Endodermal cell (in vitro differentiated cells): ENCODE measurements around the gene DTD1. TPM values are rescaled to one million over a fixed set of nuclear protein-coding genes. Genes with fewer than 3 reads are reported as not detected.

ENCODE experiments used
- DNase-seq: peaks from one replicate; pipeline ENCODE4 v3.0.0-alpha.2; 2017
- H3K27ac ChIP-seq: 2 replicates; pipeline ENCODE4 v1.5.1; 2013; ENCODE audit warnings: mild to moderate bottlenecking, low read depth, low read length, moderate library complexity
- H3K27me3 ChIP-seq: 2 replicates; pipeline ENCODE4 v1.6.1; 2013; ENCODE audit warnings: mild to moderate bottlenecking, low read length, moderate library complexity; ENCODE audit not compliant: insufficient read depth, control insufficient read depth, poor library complexity, severe bottlenecking
- H3K36me3 ChIP-seq: 2 replicates; pipeline ENCODE4 v1.7.0; 2013; ENCODE audit warnings: mild to moderate bottlenecking, low read length, moderate library complexity; ENCODE audit not compliant: control insufficient read depth, insufficient read depth
- H3K4me1 ChIP-seq: one replicate; pipeline ENCODE4 v1.7.0; 2013; ENCODE audit warnings: low read length; ENCODE audit not compliant: control insufficient read depth, insufficient read depth
- H3K4me3 ChIP-seq: 2 replicates; pipeline ENCODE4 v1.5.1; 2013; ENCODE audit warnings: mild to moderate bottlenecking, low read length, moderate library complexity
- H3K9ac ChIP-seq: 2 replicates; pipeline ENCODE4 v1.6.1; 2013; ENCODE audit warnings: mild to moderate bottlenecking, low read length, moderate library complexity; ENCODE audit not compliant: poor library complexity, severe bottlenecking; ENCODE audit errors: extremely low read depth
- H3K9me3 ChIP-seq: 2 replicates; pipeline ENCODE4 v1.6.1; 2013; ENCODE audit warnings: mild to moderate bottlenecking, low read length, moderate library complexity; ENCODE audit not compliant: control insufficient read depth
- H3K27ac Mint-ChIP-seq: 2 replicates; pipeline ENCODE4 v1.8.0; 2020; ENCODE audit warnings: mixed read lengths
- H3K27me3 Mint-ChIP-seq: 2 replicates; pipeline ENCODE4 v1.8.0; 2021; ENCODE audit warnings: mild to moderate bottlenecking, mixed read lengths; ENCODE audit not compliant: insufficient read depth
- H3K36me3 Mint-ChIP-seq: 2 replicates; pipeline ENCODE4 v1.8.0; 2020; ENCODE audit warnings: low read depth, mixed read lengths
- H3K4me1 Mint-ChIP-seq: 2 replicates; pipeline ENCODE4 v1.8.0; 2020; ENCODE audit warnings: mixed read lengths
- H3K4me3 Mint-ChIP-seq: 2 replicates; pipeline ENCODE4 v1.8.0; 2020; ENCODE audit warnings: mild to moderate bottlenecking, moderate library complexity, mixed read lengths
- H3K9me3 Mint-ChIP-seq: 2 replicates; pipeline ENCODE4 v1.8.0; 2020; ENCODE audit warnings: mild to moderate bottlenecking, mixed read lengths
- CTCF ChIP-seq: fragments of 200-600 bp; sonication (generic); conservative IDR thresholded peaks from 2 replicates; pipeline ENCODE4 v1.5.0; 2021; ENCODE audit warnings: antibody characterized with exemption, mild to moderate bottlenecking
- WGBS, 2 experiments: methylation state at CpG; one replicate each; pipeline versions ENCODE4 v1.1.5 to v1.1.7; 2013; ENCODE audit warnings: missing lambda C conversion rate in 2 of 2, mixed read lengths in 1 of 2; ENCODE audit not compliant: insufficient coverage in 1 of 2, insufficient read length in 1 of 2; 5-methylcytosine and 5-hydroxymethylcytosine counted together
- total RNA-seq, 2 donors: library from RNA; stranded (reverse); fragmentation: NEBNext Ultra II Directional in 1 of 2; extraction: Animal tissue kit (Norgen Biotek cat#: 25700) in 1 of 2; gene quantifications; 2 replicates in 1 of 2; 3 replicates in 1 of 2; pipeline ENCODE4 v1.2.1, GENCODE V29; 2021

The DTD1 gene
- total RNA-seq, 2 donors from 2014 or later = 34.2 to 44.0 TPM

GRCh38 chr20:18645851-18646250 lies 58.0 kb downstream of the DTD1 start:
- no peak for DNase-seq
- TF ChIP-seq CTCF = no peak
- Histone ChIP-seq H3K4me1 (no peaks in the 10 kb centered on the region), H3K27me3 (no peaks in the 10 kb centered on the region), H3K9ac (no peak overlapping the region), H3K27ac (no peak overlapping the region), H3K9me3 (no peaks in the 10 kb centered on the region), H3K4me3 (no peak overlapping the region), H3K36me3 (no peaks in the 10 kb centered on the region)
- H3K27ac Mint-ChIP-seq = peak overlapping the region; percentile 48
- WGBS, 2 experiments = 94 to 96% methylated on average over 5 to 6 of the region's 6 CpGs
- no peaks in the 10 kb centered on the region for H3K27me3 Mint-ChIP-seq
- no peaks in the 10 kb centered on the region for H3K36me3 Mint-ChIP-seq
- H3K4me1 Mint-ChIP-seq = peaks cover 3% of the 10 kb centered on the region
- H3K9me3 Mint-ChIP-seq = no peaks in the 10 kb centered on the region
- H3K4me3 Mint-ChIP-seq = no peak overlapping the region

- H3K4me1 Mint-ChIP-seq = peaks cover 4% of the 10 kb centered on the region
Measured at GRCh38 chr20:18647777-18648176, 59.9 kb downstream of the DTD1 start.

GRCh38 chr20:18650224-18650623 lies 62.4 kb downstream of the DTD1 start:
- WGBS, 2 experiments = 92 to 95% methylated on average over 4 to 5 of the region's 5 CpGs
- no peak for DNase-seq
- no peaks in the 10 kb centered on the region for H3K27me3 ChIP-seq
- H3K36me3 Mint-ChIP-seq = no peaks in the 10 kb centered on the region
- no peaks in the 10 kb centered on the region for H3K4me1 ChIP-seq
- no peak overlapping the region for H3K9ac ChIP-seq
- H3K27me3 Mint-ChIP-seq = no peaks in the 10 kb centered on the region
- no peak overlapping the region for H3K4me3 Mint-ChIP-seq
- H3K4me1 Mint-ChIP-seq = peaks cover 4% of the 10 kb centered on the region
- H3K4me3 ChIP-seq = no peak overlapping the region
- H3K27ac ChIP-seq = no peak overlapping the region
- no peaks in the 10 kb centered on the region for H3K9me3 ChIP-seq
- TF ChIP-seq CTCF = no peak
- H3K36me3 ChIP-seq = no peaks in the 10 kb centered on the region
- H3K9me3 Mint-ChIP-seq = no peaks in the 10 kb centered on the region
- no peak overlapping the region for H3K27ac Mint-ChIP-seq

More at GRCh38 chr20:18647777-18648176, 59.9 kb downstream of the DTD1 start:
- H3K36me3 Mint-ChIP-seq = no peaks in the 10 kb centered on the region
- 64% methylated on average over 1 of the region's 2 CpGs; no CpG with 5 or more reads in 1 of the 2 experiments for WGBS, 2 experiments
- H3K27ac ChIP-seq = no peak overlapping the region
- no peak overlapping the region for H3K4me3 ChIP-seq
- H3K9ac ChIP-seq = no peak overlapping the region
- H3K27ac Mint-ChIP-seq = no peak overlapping the region
- H3K4me1 ChIP-seq = no peaks in the 10 kb centered on the region
- no peak for DNase-seq
- no peak for TF ChIP-seq CTCF
- H3K4me3 Mint-ChIP-seq = no peak overlapping the region
- no peaks in the 10 kb centered on the region for H3K9me3 ChIP-seq
- no peaks in the 10 kb centered on the region for H3K9me3 Mint-ChIP-seq
- H3K36me3 ChIP-seq = no peaks in the 10 kb centered on the region
- no peaks in the 10 kb centered on the region for H3K27me3 Mint-ChIP-seq
- H3K27me3 ChIP-seq = no peaks in the 10 kb centered on the region
